T-helper 1 cell treated with Interleukin-12 subunit alpha and Interleukin-12 subunit beta and Interleukin-4 antibody, amounts not matched to agents 30 μg/mL and 1 μg/mL, for 36 hours (primary cell): ENCODE results near the gene REXO5.

Source experiments
- H3K27ac Mint-ChIP-seq: one replicate; pipeline ENCODE4 v1.8.0; 2021; ENCODE audit warnings: mild to moderate bottlenecking, mixed read lengths
- H3K27me3 Mint-ChIP-seq: one replicate; pipeline ENCODE4 v1.8.0; 2021; ENCODE audit warnings: low read depth, mixed read lengths
- H3K36me3 Mint-ChIP-seq: one replicate; pipeline ENCODE4 v1.8.0; 2021; ENCODE audit warnings: low read depth, mixed read lengths
- H3K4me1 Mint-ChIP-seq: one replicate; pipeline ENCODE4 v1.8.0; 2021; ENCODE audit warnings: low read depth, mixed read lengths
- H3K4me3 Mint-ChIP-seq: one replicate; pipeline ENCODE4 v1.8.0; 2021; ENCODE audit warnings: mild to moderate bottlenecking, moderate library complexity, mixed read lengths
- H3K9me3 Mint-ChIP-seq: one replicate; pipeline ENCODE4 v1.8.0; 2021; ENCODE audit warnings: mixed read lengths

Gene REXO5

DNA sequence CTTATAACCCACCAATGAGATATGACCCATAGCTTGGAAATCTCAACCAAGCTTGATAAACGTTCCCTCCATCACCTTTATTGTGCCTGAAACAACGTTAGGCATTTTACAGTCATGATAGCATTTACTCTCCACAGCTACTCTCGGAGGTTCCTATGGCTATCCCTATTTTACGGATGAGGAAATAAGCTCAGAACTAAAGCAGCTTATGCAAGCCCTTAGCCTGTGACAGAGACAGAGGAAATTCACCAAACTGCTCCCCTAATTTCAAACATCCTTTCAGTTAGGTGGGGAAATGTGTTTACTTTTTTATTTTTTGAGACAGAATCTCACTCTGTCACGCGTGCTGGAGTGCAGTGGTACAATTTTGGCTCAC, 75.2 kb downstream of the REXO5 start:
- Mint-ChIP-seq H3K27me3 (no peaks in the 10 kb centered on the region), H3K9me3 (no peaks in the 10 kb centered on the region), H3K4me1 (peaks cover 40% of the 10 kb centered on the region), H3K4me3 (no peak overlapping the region), H3K36me3 (peaks cover 32% of the 10 kb centered on the region), H3K27ac (no peak overlapping the region)

DNA sequence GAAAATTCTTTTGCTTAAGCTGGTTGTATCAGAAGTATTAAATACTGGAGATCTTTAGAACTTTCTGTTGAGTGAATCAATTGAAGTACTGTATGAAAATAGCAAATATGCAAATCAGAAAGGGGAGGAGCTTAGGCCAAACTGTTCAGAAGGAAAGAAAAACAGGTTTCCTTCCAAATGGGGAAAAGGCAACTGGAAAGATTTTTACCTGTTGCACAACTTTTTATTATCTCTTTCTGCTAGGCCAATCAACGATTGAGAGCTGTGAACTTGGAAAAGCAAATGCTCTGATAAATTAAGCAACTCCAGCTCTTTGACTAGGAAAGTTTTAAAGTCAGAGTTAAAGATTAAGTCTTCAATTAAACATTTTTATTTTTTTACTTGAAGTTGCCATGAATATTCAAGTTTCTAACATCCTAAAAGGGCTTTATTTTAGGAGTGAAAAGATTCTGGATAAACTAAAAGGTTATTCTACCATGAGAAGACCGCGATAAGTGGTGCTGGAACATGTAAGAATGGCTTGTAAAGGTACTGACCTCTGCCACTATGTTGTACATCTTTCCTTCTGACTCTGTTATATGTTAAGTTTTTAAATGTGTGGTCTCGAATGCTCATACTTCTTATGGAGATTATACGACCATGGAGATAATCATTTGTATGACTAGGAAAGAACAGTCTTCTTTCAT, 77.4 kb downstream of the REXO5 start:
- Mint-ChIP-seq H3K27ac (peak overlapping the region; percentile 22), H3K4me1 (peaks cover 31% of the 10 kb centered on the region), H3K9me3 (no peaks in the 10 kb centered on the region), H3K36me3 (peaks cover 29% of the 10 kb centered on the region), H3K27me3 (no peaks in the 10 kb centered on the region), H3K4me3 (no peak overlapping the region)

DNA sequence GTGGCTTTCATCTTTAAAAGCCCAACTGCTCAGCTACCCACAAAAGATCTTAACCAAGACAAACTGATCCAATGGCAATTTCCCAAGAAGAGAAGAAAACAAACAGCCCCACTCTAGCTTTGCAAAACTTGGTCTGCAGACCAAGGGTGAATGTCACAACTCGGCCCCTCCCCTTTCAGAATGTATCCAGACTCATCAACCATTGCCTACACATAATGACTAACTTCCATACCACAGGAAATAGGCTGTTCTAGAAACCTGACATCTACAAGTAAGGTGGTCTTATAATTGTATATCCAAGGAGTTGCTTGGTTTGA, 77.9 kb downstream of the REXO5 start:
- Mint-ChIP-seq H3K27ac (peak overlapping the region; percentile 22), H3K9me3 (no peaks in the 10 kb centered on the region), H3K4me3 (no peak overlapping the region), H3K4me1 (peaks cover 28% of the 10 kb centered on the region), H3K27me3 (no peaks in the 10 kb centered on the region), H3K36me3 (peaks cover 28% of the 10 kb centered on the region)

DNA sequence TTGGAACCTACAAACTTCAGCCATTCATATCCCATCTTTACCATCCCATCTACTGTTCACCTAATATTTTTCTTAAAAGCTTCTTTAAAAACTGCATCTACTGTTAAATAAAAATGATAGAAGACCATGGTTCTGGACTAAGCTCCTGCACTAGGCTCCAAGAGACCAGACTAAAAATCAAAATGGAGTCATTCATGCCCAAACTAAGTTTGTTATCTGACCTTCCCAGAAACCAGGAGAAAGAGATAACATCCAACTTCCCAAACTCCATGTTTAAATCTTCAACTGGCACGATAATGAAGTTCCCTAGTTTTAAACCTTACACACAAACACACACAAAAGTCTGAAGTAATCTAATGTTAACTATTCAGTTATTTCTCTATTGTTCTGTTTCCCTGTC, 80.0 kb downstream of the REXO5 start:
- no peaks in the 10 kb centered on the region for H3K9me3 Mint-ChIP-seq
- H3K27me3 Mint-ChIP-seq, result no peaks in the 10 kb centered on the region
- peaks cover 23% of the 10 kb centered on the region for H3K4me1 Mint-ChIP-seq
- no peak overlapping the region for H3K27ac Mint-ChIP-seq
- H3K4me3 Mint-ChIP-seq, result no peak overlapping the region
- H3K36me3 Mint-ChIP-seq, result peaks cover 28% of the 10 kb centered on the region

DNA sequence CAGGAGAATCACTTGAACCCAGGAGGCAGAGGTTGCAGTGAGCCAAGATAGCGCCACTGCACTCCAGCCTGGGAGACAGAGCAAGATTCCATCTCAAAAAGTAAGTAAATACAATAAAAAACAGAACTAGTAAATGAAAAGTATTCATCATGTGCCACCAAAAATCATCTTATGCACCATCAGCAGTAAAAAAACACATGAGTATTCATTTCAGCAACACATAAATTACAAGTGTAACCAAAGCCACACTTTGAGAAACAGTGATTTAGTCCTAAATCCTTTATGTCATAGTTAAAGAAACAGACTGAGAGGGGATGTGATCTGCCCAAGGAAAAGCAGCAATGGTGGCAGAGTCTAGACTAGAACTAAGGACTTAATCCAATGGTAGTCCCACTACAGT, 80.9 kb downstream of the REXO5 start:
- Mint-ChIP-seq H3K27me3 (no peaks in the 10 kb centered on the region), H3K36me3 (peaks cover 32% of the 10 kb centered on the region), H3K9me3 (no peaks in the 10 kb centered on the region), H3K27ac (no peak overlapping the region), H3K4me1 (peaks cover 25% of the 10 kb centered on the region), H3K4me3 (no peak overlapping the region)

DNA sequence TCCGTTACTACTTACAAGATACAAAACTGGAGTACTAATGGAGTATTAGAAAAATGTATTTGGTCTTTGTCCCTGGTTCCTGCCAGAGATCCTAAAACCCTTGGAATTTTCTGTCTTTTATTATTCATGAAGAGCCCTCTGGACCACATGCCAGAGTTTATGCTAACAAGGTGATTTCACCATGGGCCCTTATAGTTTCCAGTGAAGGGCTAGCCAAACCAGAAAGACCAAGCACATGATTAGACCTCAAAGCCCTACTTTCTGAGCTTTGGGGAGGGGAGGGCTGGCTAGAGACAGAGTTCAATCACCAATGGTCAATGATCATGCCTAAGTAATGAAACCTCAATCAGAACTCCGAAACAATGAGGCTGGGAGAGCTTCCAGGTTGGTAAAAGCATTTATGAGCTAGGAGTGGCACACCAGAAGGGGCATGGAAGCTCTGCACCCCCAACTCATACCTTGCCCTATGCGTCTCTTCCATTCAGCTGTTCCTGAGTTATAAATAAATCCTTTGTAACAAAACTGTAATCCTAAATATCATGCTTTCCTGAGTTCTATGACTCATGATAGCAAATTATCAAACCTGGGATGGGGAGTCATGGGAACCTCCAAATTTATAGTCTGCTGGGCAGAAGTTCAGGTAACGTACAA, 83.4 kb downstream of the REXO5 start:
- peaks cover 24% of the 10 kb centered on the region for H3K36me3 Mint-ChIP-seq
- H3K27me3 Mint-ChIP-seq, result no peaks in the 10 kb centered on the region
- no peaks in the 10 kb centered on the region for H3K9me3 Mint-ChIP-seq
- no peak overlapping the region for H3K27ac Mint-ChIP-seq
- peaks cover 19% of the 10 kb centered on the region for H3K4me1 Mint-ChIP-seq
- H3K4me3 Mint-ChIP-seq, result no peak overlapping the region

DNA sequence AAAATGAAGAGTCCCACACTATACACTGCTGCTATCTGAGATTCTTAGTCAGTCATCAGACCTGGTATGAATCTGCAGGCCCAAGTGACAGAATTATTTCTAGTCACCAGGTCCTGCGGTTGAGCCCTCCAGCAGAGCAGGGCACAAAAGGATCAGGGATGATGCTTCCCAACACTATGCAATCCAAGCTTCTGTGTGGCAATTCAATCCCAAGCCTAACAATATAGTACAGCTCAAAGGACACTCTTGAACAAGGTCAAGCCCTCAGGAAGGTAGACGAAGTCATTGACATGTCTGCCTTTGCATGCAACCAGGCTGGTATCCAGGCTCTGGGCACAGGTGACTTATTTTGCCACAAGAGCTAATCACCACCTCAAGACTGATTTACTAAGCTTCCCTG, 88.1 kb downstream of the REXO5 start:
- Mint-ChIP-seq H3K9me3 (no peaks in the 10 kb centered on the region), H3K27ac (no peak overlapping the region), H3K27me3 (no peaks in the 10 kb centered on the region)

DNA sequence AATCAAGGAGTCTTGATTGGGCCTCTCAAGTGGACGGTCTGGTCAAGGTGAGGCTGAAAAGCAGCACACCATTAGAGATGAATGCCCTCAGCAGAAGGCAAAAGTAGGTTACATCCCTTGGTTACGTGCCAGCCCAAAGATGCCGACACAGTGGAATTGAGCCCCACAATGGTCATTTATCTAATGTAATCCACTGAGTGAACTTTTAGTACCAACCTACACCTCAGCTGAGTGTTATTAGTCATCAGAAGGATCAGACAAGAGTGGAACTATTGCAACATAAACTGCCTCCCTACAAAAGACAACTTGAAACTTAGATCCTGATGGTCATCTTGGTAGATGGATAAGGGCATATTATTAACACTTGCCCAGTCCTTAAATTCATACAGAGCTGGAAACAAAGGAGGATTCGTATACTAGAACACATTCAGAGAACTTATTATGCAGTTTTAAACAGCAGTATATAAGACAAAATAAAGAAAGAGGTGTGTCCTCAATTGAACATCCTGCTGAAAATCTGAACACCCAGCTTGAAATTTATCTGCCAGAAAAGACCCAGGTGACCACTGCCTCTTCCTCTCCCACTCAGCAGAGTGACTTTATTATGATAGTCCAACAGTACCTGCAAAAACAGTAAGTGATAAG, 91.0 kb downstream of the REXO5 start:
- Mint-ChIP-seq H3K27ac (peak overlapping the region; percentile 1), H3K4me1 (peaks cover 38% of the 10 kb centered on the region), H3K9me3 (no peaks in the 10 kb centered on the region), H3K4me3 (peak overlapping the region; percentile 27), H3K27me3 (no peaks in the 10 kb centered on the region), H3K36me3 (peaks cover 27% of the 10 kb centered on the region)

More for the DNA sequence above, 88.1 kb downstream of the REXO5 start:
- no peak overlapping the region for H3K4me3 Mint-ChIP-seq
- peaks cover 24% of the 10 kb centered on the region for H3K36me3 Mint-ChIP-seq
- peaks cover 30% of the 10 kb centered on the region for H3K4me1 Mint-ChIP-seq

DNA sequence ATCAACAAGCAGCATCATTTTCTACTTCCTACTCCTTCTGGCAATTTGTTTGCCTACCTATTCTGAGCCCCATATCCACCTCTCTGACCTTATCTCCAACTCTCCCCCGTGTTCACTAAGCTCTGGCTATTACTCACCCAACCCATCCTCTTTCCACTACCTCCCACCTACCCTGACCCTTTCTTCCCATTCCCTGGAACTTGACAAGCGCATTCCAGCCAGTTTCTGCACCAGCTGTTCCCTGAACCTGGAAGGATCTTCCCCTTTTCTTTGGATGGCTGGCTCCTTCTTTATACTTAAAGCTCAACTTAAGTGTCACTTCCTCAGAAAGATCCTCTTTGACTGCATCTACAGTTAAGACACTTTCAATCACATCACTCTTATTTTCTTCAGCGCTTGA, 91.6 kb downstream of the REXO5 start:
- Mint-ChIP-seq H3K4me1 (peaks cover 42% of the 10 kb centered on the region), H3K27ac (peak overlapping the region; percentile 1), H3K27me3 (no peaks in the 10 kb centered on the region), H3K36me3 (peaks cover 27% of the 10 kb centered on the region), H3K4me3 (peak overlapping the region; percentile 27), H3K9me3 (no peaks in the 10 kb centered on the region)

DNA sequence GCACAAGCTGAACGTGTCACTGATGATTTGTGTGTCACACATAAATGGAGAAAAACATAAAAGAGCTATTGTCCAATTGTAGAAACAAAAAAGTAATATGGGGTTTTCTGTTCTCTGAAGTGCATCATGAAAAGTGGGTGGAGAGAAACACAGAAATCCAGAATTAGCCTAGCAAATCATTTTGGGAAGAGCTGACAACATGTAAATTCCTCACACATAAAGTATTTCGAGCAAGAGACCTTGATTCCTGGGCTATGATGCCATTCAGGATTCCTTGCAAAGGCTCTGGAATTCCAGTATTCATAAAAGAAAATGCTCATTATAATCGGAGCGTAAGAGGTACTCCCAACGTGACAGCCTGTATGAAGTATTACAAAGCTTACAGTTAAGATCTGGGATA, 92.7 kb downstream of the REXO5 start:
- Mint-ChIP-seq H3K36me3 (peaks cover 29% of the 10 kb centered on the region), H3K4me3 (peak overlapping the region; percentile 94), H3K4me1 (peaks cover 51% of the 10 kb centered on the region), H3K9me3 (no peaks in the 10 kb centered on the region), H3K27me3 (no peaks in the 10 kb centered on the region), H3K27ac (peak overlapping the region; percentile 98)
